SK-N-SH (cell line): Measurements from ENCODE around the gene LLGL1. TPM values are rescaled to one million over a fixed set of nuclear protein-coding genes. Genes with fewer than 3 reads are reported as not detected.

ENCODE experiments used
- ELF1 ChIP-seq: IDR thresholded peaks from 2 replicates; pipeline ENCODE4 v1.4.0; 2012
- EP300 ChIP-seq, 2 experiments: IDR thresholded peaks; 2 replicates each; pipeline versions ENCODE4 v1.4.0 to v1.6.1; 2012; ENCODE audit warnings: borderline replicate concordance in 1 of 2, low read depth in 1 of 2, low read length in 1 of 2
- EZH2phosphoT487 ChIP-seq: fragments of 200-600 bp; sonication (generic); IDR thresholded peaks from 2 replicates; pipeline ENCODE4 v1.6.1; 2017; ENCODE audit warnings: low read depth, mixed run types, mild to moderate bottlenecking, antibody characterized with exemption, moderate library complexity, borderline replicate concordance
- FOSL2 ChIP-seq: IDR thresholded peaks from 2 replicates; pipeline ENCODE4 v1.4.0; 2012; ENCODE audit warnings: low read depth, mild to moderate bottlenecking, moderate library complexity, borderline replicate concordance
- GATA2 ChIP-seq: sonication (generic); formaldehyde crosslinking; IDR thresholded peaks from 2 replicates; pipeline ENCODE4 v1.5.0; 2020; ENCODE audit warnings: mild to moderate bottlenecking, missing genetic modification reagents
- MXI1 ChIP-seq: IDR thresholded peaks from 2 replicates; pipeline ENCODE4 v1.6.1; 2012; ENCODE audit warnings: mild to moderate bottlenecking, low read depth, low read length, improper control_type of control experiment
- NRF1 ChIP-seq: IDR thresholded peaks from 2 replicates; pipeline ENCODE4 v1.6.1; 2012; ENCODE audit warnings: low read depth, mild to moderate bottlenecking, low read length
- POLR2AphosphoS5 ChIP-seq: IDR thresholded peaks from 2 replicates; pipeline ENCODE4 v1.6.1; 2012; ENCODE audit warnings: low read depth, low read length
- RCOR1 ChIP-seq: fragments of 150-350 bp; IDR thresholded peaks from 2 replicates; pipeline ENCODE4 v1.6.1; 2017; ENCODE audit warnings: antibody characterized with exemption, low read length
- REST ChIP-seq: IDR thresholded peaks from 2 replicates; pipeline ENCODE4 v1.6.1; 2012; ENCODE audit warnings: mild to moderate bottlenecking, low read depth, low read length, moderate library complexity
- RFX5 ChIP-seq: IDR thresholded peaks from 2 replicates; pipeline ENCODE4 v1.6.1; 2012; ENCODE audit warnings: mild to moderate bottlenecking, improper control_type of control experiment, low read length
- RXRA ChIP-seq: IDR thresholded peaks from 2 replicates; pipeline ENCODE4 v1.4.0; 2012; ENCODE audit warnings: low read depth, mild to moderate bottlenecking, borderline replicate concordance
- SMC3 ChIP-seq: IDR thresholded peaks from 2 replicates; pipeline ENCODE4 v1.6.1; 2012; ENCODE audit warnings: low read depth, low read length, improper control_type of control experiment
- ZBTB33 ChIP-seq: IDR thresholded peaks from 2 replicates; pipeline ENCODE4 v1.4.0; 2012; ENCODE audit warnings: low read depth, borderline replicate concordance
- polyA plus RNA-seq, 3 experiments: library from polyadenylated mRNA; depleted of rRNA; stranded (reverse); fragments of >200 nt; gene quantifications; 2 replicates each; pipeline ENCODE4 v1.2.3, GENCODE V29; 2012

The LLGL1 gene
- polyA plus RNA-seq, 1 of the 3 experiments (the other 2 are of a cell fraction), result 31.4 TPM

- no peak for TF ChIP-seq ZBTB33
- no peak for TF ChIP-seq REST
- TF ChIP-seq ELF1, result no peak
- TF ChIP-seq RFX5, result no peak
- no peak for TF ChIP-seq EZH2phosphoT487
- peak; percentile 21; the same call in 1 of the 2 replicates for TF ChIP-seq POLR2AphosphoS5
- TF ChIP-seq NRF1, result no peak
- no peak for TF ChIP-seq MXI1
- TF ChIP-seq FOSL2, result no peak
- TF ChIP-seq EP300 (IDR thresholded peaks at IDR 0.05; ENCODE audit: borderline replicate concordance in 1 of 2, low read depth in 1 of 2, low read length in 1 of 2), result peak; percentile 17 to 52; a peak in 1 of 4 replicates
- peak; percentile 80; the same call in 1 of the 2 replicates for TF ChIP-seq RCOR1
- TF ChIP-seq SMC3, result no peak
- TF ChIP-seq GATA2 (CRISPR knock-in tag), result no peak
- TF ChIP-seq RXRA, result no peak
- TF ChIP-seq, all 33 proteins: peak for 7
Observed at GRCh38 chr17:18187226-18187625, 38.2 kb upstream of the LLGL1 start (continued).
